ENCODE data around the gene PRR35.

GRCh38 chr16:595094-595528, 34.9 kb downstream of the PRR35 start:
- TF ChIP-seq POLR2A (IDR thresholded peaks at IDR 0.05) (no peak), CTCF (IDR thresholded peaks at IDR 0.05) (no peak), POLR2AphosphoS5 (IDR thresholded peaks at IDR 0.05; ENCODE audit: insufficient read depth in 1 of 2, low read depth in 1 of 2) (no peak)
